ENCODE data around the gene CTDSP2.
"Not testable (repeated sequence)": the region's sequence is repeated elsewhere in the genome, so short reads cannot be mapped to it uniquely, and the experiment has no call there.

GRCh38 chr12:57774634-57775033 is 71.9 kb downstream of the CTDSP2 start:
- TF ChIP-seq MYC (IDR thresholded peaks at IDR 0.05; ENCODE audit: low read depth, low read length); MAX (IDR thresholded peaks at IDR 0.05; ENCODE audit: insufficient read depth, insufficient read length); CTCF (IDR thresholded peaks at IDR 0.05; ENCODE audit: extremely low read depth in 1 of 2, insufficient read depth in 1 of 2, low read depth in 1 of 2, low read length in 2 of 2); EZH2 (IDR thresholded peaks at IDR 0.05; ENCODE audit: borderline replicate concordance, low read depth, low read length, severe bottlenecking); POLR2A (IDR thresholded peaks at IDR 0.05; ENCODE audit: low read depth, low read length); JUN (IDR thresholded peaks at IDR 0.05; ENCODE audit: borderline replicate concordance, insufficient read depth, insufficient read length, low read depth); POLR2AphosphoS5 (IDR thresholded peaks at IDR 0.05; ENCODE audit: insufficient read depth, low read depth, low read length); FOS (IDR thresholded peaks at IDR 0.05; ENCODE audit: borderline replicate concordance, insufficient read depth, low read length): not testable (repeated sequence)
